ENCODE measurements around the gene HIRIP3.

Gene HIRIP3

DNA sequence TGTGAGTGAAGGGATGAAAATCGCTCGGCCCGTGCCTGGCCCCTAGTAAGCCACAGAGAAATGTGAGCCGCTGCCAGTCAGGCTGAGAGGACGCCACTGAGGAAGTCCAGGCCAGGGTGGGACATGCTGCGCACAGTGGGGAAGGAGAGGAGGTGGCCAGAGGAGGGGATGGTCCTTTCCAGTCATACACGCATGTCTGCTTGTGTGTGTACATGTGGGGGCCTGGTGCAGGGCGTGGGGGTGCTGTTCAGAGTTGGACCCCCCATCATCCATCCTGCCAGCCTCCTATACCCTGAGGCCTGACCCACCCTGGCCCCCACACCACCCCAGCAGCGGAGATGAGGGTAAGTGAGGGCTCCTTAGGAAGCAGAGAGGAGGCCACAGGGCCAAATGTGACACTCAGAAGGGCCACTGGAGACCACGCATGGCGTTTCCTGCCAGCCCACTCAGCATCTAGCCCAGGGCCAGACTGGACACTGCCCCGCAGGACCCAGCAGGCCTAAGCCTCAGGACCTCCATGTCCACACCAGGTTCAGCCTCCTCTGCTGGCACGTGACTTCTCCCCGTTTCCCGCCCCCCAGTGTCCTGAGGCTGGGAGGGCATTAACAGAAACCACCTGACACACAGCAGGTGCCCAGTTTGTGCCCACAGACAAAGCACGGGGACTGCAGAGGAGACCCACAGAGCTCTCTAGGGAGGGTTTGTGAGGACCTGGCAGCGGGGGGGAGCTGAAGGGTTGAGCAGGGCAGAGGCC is 8.4 kb upstream of the HIRIP3 start:
- TF ChIP-seq, protein P1, sequence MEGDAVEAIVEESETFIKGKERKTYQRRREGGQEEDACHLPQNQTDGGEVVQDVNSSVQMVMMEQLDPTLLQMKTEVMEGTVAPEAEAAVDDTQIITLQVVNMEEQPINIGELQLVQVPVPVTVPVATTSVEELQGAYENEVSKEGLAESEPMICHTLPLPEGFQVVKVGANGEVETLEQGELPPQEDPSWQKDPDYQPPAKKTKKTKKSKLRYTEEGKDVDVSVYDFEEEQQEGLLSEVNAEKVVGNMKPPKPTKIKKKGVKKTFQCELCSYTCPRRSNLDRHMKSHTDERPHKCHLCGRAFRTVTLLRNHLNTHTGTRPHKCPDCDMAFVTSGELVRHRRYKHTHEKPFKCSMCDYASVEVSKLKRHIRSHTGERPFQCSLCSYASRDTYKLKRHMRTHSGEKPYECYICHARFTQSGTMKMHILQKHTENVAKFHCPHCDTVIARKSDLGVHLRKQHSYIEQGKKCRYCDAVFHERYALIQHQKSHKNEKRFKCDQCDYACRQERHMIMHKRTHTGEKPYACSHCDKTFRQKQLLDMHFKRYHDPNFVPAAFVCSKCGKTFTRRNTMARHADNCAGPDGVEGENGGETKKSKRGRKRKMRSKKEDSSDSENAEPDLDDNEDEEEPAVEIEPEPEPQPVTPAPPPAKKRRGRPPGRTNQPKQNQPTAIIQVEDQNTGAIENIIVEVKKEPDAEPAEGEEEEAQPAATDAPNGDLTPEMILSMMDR (IDR thresholded peaks at IDR 0.05; ENCODE audit: low read length, missing control alignments) = no peak
- DNase-seq (ENCODE audit: low read depth) = no peak
- no peak overlapping the region for H3K4me3 ChIP-seq (replicated peaks; ENCODE audit: low read depth, low read length)

DNA sequence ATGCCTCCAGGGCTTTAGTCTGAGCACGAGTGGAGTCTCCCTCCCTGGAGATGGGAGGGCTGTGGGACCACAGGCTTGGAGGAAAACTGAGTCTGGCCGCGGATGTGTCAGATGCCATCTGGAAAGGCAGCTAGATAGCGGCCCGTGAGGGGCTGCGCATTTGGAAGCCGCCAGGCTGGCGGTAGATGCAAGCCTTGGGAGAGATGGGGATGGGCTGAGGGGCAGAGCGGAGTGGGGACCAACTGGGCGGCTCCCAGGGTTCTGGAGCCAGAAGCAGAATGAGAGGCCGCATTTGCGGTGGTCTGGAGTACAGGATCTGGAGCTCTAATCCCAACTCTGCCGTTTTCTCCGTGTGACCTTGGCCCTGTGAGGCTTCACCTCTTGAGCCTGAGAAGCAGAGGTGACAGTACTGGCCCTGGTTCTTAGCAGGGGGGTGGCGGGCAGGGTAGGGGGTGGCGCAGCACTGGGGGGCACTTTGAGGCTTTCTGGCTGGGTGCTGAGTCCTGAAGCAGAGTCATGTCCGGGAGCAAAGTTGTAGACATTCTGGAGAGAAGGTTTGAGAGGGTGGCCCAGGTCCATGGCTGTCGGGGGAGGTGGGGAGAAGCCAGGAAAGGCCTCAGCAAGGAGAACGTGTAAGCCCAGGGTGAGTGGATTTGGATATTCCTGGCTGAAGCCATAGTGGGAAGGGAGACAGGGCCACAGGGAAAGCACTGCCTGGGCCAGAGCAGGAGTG is 7.4 kb upstream of the HIRIP3 start:
- H3K4me3 ChIP-seq (replicated peaks; ENCODE audit: low read depth, low read length) = no peak overlapping the region
- TF ChIP-seq, protein P1 (IDR thresholded peaks at IDR 0.05; ENCODE audit: low read length, missing control alignments) = no peak
- DNase-seq (ENCODE audit: low read depth) = no peak

DNA sequence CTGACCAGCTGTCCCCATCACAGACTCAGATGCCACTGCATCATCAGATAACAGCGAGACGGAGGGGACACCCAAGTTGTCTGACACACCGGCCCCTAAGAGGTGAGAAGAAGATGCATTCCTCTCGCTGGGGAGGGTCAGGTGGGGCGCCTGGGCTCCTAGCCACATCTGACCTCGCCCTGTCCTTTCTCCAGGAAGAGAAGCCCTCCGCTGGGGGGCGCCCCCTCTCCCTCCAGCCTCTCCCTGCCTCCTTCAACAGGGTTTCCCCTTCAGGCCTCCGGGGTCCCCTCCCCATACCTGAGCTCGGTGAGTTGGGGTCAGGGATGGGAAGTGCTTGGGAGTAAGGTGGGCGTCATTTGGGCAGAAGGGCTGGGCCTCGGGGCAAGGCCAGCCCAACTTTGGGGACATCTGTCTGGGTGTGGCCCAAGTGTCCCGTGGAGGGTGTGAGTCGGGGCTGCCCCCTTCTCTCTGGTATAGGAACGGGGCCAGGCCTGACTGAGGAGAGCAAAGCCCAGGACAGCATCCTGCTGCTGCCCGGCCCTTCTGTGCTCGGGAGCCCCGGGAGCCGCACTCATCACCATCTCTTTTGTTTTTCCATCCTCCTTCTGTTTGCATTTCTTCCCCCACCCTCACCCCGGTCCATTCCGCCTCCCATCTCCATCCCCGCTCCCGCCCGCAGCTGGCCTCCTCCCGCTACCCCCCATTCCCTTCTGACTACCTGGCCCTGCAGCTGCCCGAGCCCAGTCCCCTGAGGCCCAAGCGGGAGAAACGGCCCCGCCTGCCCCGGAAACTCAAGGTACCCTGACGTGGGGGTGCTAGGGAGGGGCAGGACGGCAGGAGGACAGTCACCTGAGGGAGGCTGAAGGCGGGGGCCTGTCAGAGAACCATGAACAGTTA is 5.6 kb upstream of the HIRIP3 start:
- no peak for DNase-seq (ENCODE audit: low read depth)
- no peak overlapping the region for H3K4me3 ChIP-seq (replicated peaks; ENCODE audit: low read depth, low read length)
- TF ChIP-seq, protein P1 (IDR thresholded peaks at IDR 0.05; ENCODE audit: low read length, missing control alignments) = no peak

DNA sequence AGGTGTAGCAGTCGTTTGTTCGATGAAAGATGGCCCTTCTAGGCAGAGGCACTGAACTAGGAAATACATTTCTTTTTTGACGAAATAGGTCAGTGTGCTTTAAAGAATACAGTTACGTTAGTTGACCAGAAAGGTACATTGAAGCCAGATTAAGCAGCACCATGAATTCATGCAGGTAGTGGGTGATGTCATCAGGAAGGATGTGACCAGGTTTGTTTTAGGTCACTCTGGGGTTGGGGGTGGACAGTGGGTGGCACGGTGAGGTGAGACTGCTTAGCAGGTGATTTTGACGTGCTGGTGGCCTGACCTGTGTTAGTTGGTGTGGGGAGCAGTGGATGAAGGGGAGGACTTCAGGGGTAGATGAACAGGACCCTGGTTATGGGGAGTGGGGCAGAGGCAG is 4.2 kb upstream of the HIRIP3 start:
- no peak for DNase-seq (ENCODE audit: low read depth)
- no peak overlapping the region for H3K4me3 ChIP-seq (replicated peaks; ENCODE audit: low read depth, low read length)
- TF ChIP-seq, protein P1 (IDR thresholded peaks at IDR 0.05; ENCODE audit: low read length, missing control alignments) = no peak

GRCh38 chr16:29996766-29997250 is 1.4 kb upstream of the HIRIP3 start:
- TF ChIP-seq, protein P1 (IDR thresholded peaks at IDR 0.05; ENCODE audit: low read length, missing control alignments) = no peak
- peak overlapping the region; percentile 68 for H3K4me3 ChIP-seq (replicated peaks; ENCODE audit: low read depth, low read length)

GRCh38 chr16:29995911-29996765 is 721 bp upstream of the HIRIP3 start, which contains the start of gene INO80E:
TSS of gene INO80E (plus strand) at chr16:29996241. CDS start at chr16:29996311, 70 bp downstream.
- H3K4me3 ChIP-seq (replicated peaks; ENCODE audit: low read depth, low read length) = peak within 1 kb of the TSS; percentile 68
- peak; percentile 95 for DNase-seq (ENCODE audit: low read depth)
- TF ChIP-seq, protein P1 (IDR thresholded peaks at IDR 0.05; ENCODE audit: low read length, missing control alignments) = no peak

More at GRCh38 chr16:29996766-29997250, 1.4 kb upstream of the HIRIP3 start:
- no peak for DNase-seq (ENCODE audit: low read depth)
